Kidney (tissue), 14 donors: ENCODE results near the gene KREMEN2. TPM values are rescaled to one million over a fixed set of nuclear protein-coding genes. Genes with fewer than 3 reads are reported as not detected.

Experiments
- DNase-seq, 5 donors: peaks; one replicate each; pipeline ENCODE4 v3.0.0-alpha.2; 2013 to 2020
- FAIRE-seq: peaks from 2 replicates; lab custom pipeline; 2012; peaks lifted over from hg19 to GRCh38; lab: Jason Lieb, UNC
- H3K27ac ChIP-seq, 2 donors: one replicate each; pipeline ENCODE4 v1.7.0; 2013; ENCODE audit warnings: low read depth in 2 of 2, low read length in 2 of 2, inconsistent platforms in 1 of 2
- H3K27me3 ChIP-seq: one replicate; pipeline ENCODE4 v1.7.1; 2013; ENCODE audit warnings: low read length, inconsistent platforms; ENCODE audit not compliant: control insufficient read depth, insufficient read depth
- H3K36me3 ChIP-seq, 3 donors: one replicate each; pipeline versions ENCODE4 v1.7.0 to v1.7.1; 2013; ENCODE audit warnings: low read length in 3 of 3, control low read depth in 1 of 3, inconsistent platforms in 1 of 3; ENCODE audit not compliant: insufficient read depth in 3 of 3, control insufficient read depth in 2 of 3
- H3K4me1 ChIP-seq, 3 donors: one replicate each; pipeline versions ENCODE4 v1.7.0 to v1.7.1; 2013; ENCODE audit warnings: low read length in 3 of 3, inconsistent platforms in 1 of 3, low read depth in 1 of 3; ENCODE audit not compliant: control insufficient read depth in 2 of 3, insufficient read depth in 2 of 3
- H3K4me3 ChIP-seq, 3 donors: one replicate each; pipeline versions ENCODE4 v1.7.0 to v1.8.1; 2013; ENCODE audit warnings: low read length in 3 of 3, control low read depth in 1 of 3, inconsistent platforms in 1 of 3
- H3K9ac ChIP-seq, 3 donors: one replicate each; pipeline versions ENCODE4 v1.7.0 to v1.7.1; 2013; ENCODE audit warnings: low read length in 3 of 3, control low read depth in 1 of 3, inconsistent platforms in 1 of 3
- H3K9me3 ChIP-seq, 3 donors: one replicate each; pipeline versions ENCODE4 v1.7.0 to v1.7.1; 2013; ENCODE audit warnings: low read length in 3 of 3, control low read depth in 1 of 3, inconsistent platforms in 1 of 3; ENCODE audit not compliant: control insufficient read depth in 2 of 3, insufficient read depth in 1 of 3
- CTCF ChIP-seq: IDR thresholded peaks from 3 replicates; pipeline ENCODE4 v1.5.1; 2012; ENCODE audit warnings: mild to moderate bottlenecking, moderate library complexity, borderline replicate concordance; ENCODE audit not compliant: insufficient read depth; ENCODE audit errors: extremely low read depth
- intact Hi-C: fragments of 100-400 bp; cut with DNase I; formaldehyde crosslinking; loops from one replicate; pipeline ENCODE4 v1.11.1; 2022
- polyA plus RNA-seq: library from polyadenylated mRNA; stranded (reverse); fragments of 350-450 nt; fragmentation: Illumina TruSeq; extraction: RNeasy Lipid Tissue Mini Kit (QIAGEN cat#74804); gene quantifications from one replicate; pipeline ENCODE4 v1.2.3, GENCODE V29; 2014; ENCODE audit warnings: low read depth, low replicate concordance; ENCODE audit not compliant: insufficient read depth
- total RNA-seq: library from RNA; stranded (reverse); fragmentation: NEBNext Ultra II Directional; extraction: Animal tissue kit (Norgen Biotek cat#: 25700); gene quantifications from one replicate; pipeline ENCODE4 v1.2.1, GENCODE V29; 2021
- donor health status: control.
- donor health status: control.
- donor health status: control.
- donor health status: control.
- donor health status: control.
- donor health status: DM: yes; HTN: yes; CAD: no.
- donor health status: Normal renal cell carcinoma (clear cell type).

The KREMEN2 gene
- total and polyA plus RNA-seq, 2 donors from 2014 or later = not detected

GRCh38 chr16:2976201-2976600 is 12.1 kb downstream of the KREMEN2 start:
- Histone ChIP-seq H3K4me3 (no peak overlapping the region), H3K4me1 (peaks cover 0 to 6% (median 0%) of the 10 kb centered on the region in 3 donors), H3K9me3 (no peaks in the 10 kb centered on the region), H3K27ac (no peak overlapping the region), H3K9ac (no peak overlapping the region), H3K27me3 (no peaks in the 10 kb centered on the region), H3K36me3 (no peaks in the 10 kb centered on the region)
- FAIRE-seq (no peak), DNase-seq (peak in 1 of 5 donors; percentile 61)
- intact Hi-C loops = no loop called here
- TF ChIP-seq CTCF = no peak

DNA sequence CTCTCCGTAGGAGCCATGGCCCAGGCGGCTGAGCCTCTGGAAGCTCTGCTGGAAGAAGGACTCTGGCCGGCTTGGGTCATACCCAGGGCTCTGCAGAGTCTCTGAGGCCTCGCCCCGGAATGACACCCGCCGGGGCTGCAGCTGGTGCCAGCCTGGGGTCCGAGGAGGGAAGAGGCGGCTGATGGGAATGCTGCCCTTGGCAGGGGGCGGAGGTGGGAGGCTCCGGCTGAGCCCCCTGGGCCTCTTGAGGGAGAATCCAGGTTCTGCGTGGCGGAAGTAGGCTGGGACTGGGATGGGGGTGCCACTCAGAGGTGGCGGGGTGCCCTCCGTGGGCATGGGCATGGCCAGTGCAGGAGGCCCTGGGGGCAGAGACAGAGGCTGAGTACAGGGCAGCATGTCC is 12.6 kb downstream of the KREMEN2 start:
- intact Hi-C loops = no loop called here
- Histone ChIP-seq H3K36me3 (no peaks in the 10 kb centered on the region), H3K4me1 (peaks cover 0 to 6% (median 0%) of the 10 kb centered on the region in 3 donors), H3K4me3 (no peak overlapping the region), H3K9ac (no peak overlapping the region), H3K27ac (no peak overlapping the region), H3K9me3 (no peaks in the 10 kb centered on the region), H3K27me3 (no peaks in the 10 kb centered on the region)
- FAIRE-seq (no peak), DNase-seq (peak in 1 of 5 donors; percentile 58)
- no peak for TF ChIP-seq CTCF

DNA sequence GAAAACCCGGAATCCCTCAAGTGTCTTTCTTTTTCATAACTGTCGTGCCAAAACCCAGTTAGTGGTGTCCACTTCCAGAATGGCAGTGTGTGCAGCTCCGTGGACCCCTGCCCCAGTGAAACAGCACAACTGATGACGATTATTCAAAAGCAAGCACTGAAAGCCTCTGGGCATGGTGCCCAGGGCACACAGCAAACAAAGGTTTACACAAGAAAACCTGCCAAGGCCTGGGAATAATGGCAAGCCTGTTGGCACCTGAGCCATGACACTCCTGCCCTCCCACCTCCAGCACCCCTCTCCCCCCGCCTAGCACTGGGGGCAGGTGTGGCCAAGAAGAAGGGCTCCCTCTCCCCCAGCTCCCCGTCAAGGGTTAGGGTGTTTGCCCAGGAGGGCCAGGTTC is 13.4 kb downstream of the KREMEN2 start:
- H3K9me3 ChIP-seq = no peaks in the 10 kb centered on the region
- H3K27me3 ChIP-seq = no peaks in the 10 kb centered on the region
- H3K4me3 ChIP-seq = no peak overlapping the region
- H3K4me1 ChIP-seq = peaks cover 0 to 6% (median 0%) of the 10 kb centered on the region in 3 donors
- TF ChIP-seq CTCF = no peak
- H3K36me3 ChIP-seq = no peaks in the 10 kb centered on the region
- no peak for DNase-seq
- FAIRE-seq = no peak
- H3K27ac ChIP-seq = no peak overlapping the region
- H3K9ac ChIP-seq = no peak overlapping the region
- intact Hi-C loops = no loop called here

- Histone ChIP-seq H3K27ac (no peak overlapping the region), H3K9ac (no peak overlapping the region), H3K27me3 (no peaks in the 10 kb centered on the region), H3K9me3 (no peaks in the 10 kb centered on the region), H3K4me1 (peaks cover 0 to 6% (median 0%) of the 10 kb centered on the region in 3 donors), H3K4me3 (peak overlapping the region in 1 of 3 donors; percentile 87), H3K36me3 (no peaks in the 10 kb centered on the region)
- no peak for TF ChIP-seq CTCF
- DNase-seq = peak in 2 of 5 donors; percentile 79 to 81
- intact Hi-C loops = no loop called here
- no peak for FAIRE-seq
Observed at GRCh38 chr16:2979669-2980226, 15.7 kb downstream of the KREMEN2 start.
